ENCODE measurements around the gene LIPH.
"Not testable (repeated sequence)": the region's sequence is repeated elsewhere in the genome, so short reads cannot be mapped to it uniquely, and the experiment has no call there.

LIPH gene

DNA sequence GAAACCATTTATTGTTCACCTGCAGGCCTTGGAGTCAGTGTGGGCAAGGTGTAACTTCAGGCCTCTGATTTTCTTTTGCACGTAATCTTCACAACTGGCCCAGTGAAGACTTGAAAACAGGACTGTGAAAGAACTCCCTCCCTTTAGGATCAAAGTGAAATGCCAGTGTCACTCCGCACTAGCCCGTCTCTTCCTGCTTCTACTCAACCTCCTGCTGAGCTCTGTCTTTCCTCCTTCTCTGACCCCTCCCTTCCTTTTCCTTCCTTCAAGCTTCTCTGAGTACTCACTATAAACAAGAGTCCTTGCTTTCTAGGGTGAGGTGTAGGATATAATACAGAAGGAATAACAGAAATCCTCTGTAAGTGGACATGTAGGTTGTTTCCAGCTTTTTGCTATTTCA is 82.1 kb downstream of the LIPH start:
- H3K27ac ChIP-seq = no peak overlapping the region
- TF ChIP-seq ZFX (IDR thresholded peaks at IDR 0.05; ENCODE audit: borderline replicate concordance) = no peak
- TF ChIP-seq, protein P1, sequence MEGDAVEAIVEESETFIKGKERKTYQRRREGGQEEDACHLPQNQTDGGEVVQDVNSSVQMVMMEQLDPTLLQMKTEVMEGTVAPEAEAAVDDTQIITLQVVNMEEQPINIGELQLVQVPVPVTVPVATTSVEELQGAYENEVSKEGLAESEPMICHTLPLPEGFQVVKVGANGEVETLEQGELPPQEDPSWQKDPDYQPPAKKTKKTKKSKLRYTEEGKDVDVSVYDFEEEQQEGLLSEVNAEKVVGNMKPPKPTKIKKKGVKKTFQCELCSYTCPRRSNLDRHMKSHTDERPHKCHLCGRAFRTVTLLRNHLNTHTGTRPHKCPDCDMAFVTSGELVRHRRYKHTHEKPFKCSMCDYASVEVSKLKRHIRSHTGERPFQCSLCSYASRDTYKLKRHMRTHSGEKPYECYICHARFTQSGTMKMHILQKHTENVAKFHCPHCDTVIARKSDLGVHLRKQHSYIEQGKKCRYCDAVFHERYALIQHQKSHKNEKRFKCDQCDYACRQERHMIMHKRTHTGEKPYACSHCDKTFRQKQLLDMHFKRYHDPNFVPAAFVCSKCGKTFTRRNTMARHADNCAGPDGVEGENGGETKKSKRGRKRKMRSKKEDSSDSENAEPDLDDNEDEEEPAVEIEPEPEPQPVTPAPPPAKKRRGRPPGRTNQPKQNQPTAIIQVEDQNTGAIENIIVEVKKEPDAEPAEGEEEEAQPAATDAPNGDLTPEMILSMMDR (IDR thresholded peaks at IDR 0.05) = no peak

DNA sequence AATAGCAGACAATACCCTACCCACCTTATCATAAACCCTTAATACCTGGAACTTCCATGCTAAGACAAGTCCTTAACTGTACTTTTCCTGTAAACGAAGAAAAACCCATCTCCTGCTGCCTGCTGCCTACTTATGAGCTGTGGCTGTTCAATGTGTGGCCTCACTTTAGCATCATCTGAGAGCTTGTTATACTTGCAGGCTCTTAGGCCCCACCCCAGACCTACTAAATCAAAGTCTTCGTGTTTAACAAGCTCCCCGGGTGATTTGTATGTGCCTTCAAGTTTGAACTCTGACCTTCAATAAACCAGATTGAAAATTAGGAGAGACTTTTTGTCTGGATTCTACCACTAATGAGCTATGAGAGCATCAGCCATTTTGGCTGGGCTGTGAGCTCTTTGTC is 82.8 kb downstream of the LIPH start:
- no peak overlapping the region for H3K27ac ChIP-seq
- TF ChIP-seq, protein P1 (IDR thresholded peaks at IDR 0.05) = no peak
- no peak for TF ChIP-seq ZFX (IDR thresholded peaks at IDR 0.05; ENCODE audit: borderline replicate concordance)

DNA sequence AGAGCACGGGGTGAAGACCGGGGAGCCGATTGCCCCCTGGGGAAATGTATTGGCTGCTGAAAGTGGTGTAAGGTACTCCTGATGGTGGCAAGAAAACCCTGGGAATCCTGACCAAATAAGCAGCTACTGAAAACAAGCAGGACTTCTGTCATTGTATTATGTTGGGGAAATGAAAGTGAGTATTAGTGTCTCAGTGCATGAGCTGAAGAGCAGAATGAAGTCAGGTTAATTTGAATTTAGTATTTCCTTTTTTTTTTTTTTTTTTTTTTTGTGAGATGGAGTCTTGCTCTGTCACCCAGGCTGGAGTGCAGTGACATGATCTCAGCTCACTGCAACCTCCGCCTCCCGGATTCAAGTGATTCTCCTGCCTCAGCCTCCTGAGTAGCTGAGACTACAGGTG is 86.3 kb downstream of the LIPH start:
- H3K27ac ChIP-seq = not testable (repeated sequence)

DNA sequence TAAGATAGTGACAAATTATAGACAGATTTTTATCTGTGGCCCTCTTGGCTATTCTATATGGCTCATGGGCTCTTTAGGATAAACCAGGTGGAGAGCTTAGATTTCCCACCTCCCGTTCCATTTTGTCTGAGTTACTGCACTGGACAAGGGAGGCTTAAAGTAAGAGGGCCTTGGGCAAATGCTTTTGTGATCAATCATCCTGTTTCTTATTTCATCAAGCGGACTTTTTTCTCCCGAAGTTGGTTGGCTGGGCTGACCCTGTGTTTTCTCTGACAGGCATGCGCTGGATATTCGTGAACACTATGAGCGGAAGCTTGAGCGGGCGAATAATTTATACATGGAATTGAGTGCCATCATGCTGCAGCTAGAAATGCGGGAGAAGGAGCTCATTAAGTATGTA is 86.9 kb downstream of the LIPH start:
- H3K27ac ChIP-seq = no peak overlapping the region
- TF ChIP-seq, protein P1 (IDR thresholded peaks at IDR 0.05) = no peak
- TF ChIP-seq ZFX (IDR thresholded peaks at IDR 0.05; ENCODE audit: borderline replicate concordance) = no peak

DNA sequence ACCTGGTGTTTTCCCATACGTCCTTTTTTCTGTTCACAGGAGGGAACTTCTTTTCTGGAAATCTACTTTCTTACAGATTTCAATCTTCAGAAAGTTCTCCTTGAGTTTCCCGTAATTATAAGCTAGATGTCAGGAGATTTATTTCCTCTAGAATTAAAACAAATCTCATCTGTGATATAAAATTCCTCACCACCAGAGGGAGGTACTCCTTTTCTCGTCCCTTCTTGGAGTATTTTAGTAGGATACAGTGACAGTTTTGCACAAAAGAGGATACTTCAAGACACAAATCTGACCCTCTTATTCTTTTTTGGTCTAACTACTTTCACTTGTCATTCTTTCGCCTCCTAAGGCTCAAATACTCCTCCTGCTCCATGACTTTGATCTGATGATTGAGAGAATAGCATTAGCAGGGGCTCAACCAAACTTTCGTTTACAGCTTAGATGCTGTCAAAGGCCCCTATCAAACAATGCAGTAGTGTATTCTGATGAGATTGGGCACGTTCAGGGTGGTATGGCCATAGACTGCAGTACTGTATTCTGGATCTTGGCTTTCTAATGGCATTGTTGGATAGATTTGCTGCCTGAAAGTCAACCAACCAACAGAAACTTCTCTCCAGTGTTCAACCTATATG is 91.6 kb downstream of the LIPH start:
- H3K27ac ChIP-seq = no peak overlapping the region
- TF ChIP-seq, protein P1 (IDR thresholded peaks at IDR 0.05) = peak; percentile 53; the same call in 1 of the 2 replicates
- no peak for TF ChIP-seq ZFX (IDR thresholded peaks at IDR 0.05; ENCODE audit: borderline replicate concordance)

DNA sequence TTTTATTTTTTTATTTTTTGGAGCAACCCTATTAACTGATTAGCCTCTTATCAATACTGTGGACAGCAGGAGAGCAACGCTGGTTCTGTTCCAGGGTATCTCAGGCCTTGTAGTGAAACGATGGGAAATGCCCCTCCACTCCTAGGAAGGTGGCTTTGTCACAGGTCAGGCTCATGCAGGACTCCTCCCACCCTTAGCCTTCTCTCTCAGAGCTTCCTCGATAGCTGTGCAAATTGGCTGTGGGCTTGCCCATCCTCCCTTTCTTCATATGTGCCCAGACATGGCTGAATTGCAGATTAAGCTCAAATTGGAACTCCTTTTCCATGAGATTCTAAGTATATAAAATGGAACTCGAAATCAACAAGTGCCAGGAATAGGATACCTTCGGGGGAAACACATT is 92.1 kb downstream of the LIPH start:
- TF ChIP-seq, protein P1 (IDR thresholded peaks at IDR 0.05) = no peak
- no peak for TF ChIP-seq ZFX (IDR thresholded peaks at IDR 0.05; ENCODE audit: borderline replicate concordance)
- no peak overlapping the region for H3K27ac ChIP-seq

DNA sequence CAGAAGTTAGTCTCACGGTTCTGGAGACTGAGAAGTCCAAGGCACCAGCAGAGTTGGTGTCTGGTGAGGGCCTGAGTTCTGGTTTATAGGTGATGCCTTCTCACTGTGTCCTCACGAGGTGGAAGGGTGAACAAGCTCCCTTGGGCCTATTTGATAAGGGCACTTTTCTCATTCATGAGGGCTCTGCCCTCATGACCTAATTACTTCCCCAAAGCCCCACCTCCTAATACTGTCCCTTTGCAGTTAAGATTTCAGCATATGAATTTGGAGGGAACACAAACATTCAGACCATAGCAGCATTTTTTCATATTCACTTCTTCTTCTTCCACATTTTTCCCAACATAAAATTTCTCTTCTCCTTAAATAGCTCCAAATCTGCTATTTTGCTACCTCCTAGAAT is 95.0 kb downstream of the LIPH start:
- TF ChIP-seq, protein P1 (IDR thresholded peaks at IDR 0.05) = no peak
- no peak for TF ChIP-seq ZFX (IDR thresholded peaks at IDR 0.05; ENCODE audit: borderline replicate concordance)
- H3K27ac ChIP-seq = no peak overlapping the region
